ENCODE data around the gene RDH11. TPM values are rescaled to one million over a fixed set of nuclear protein-coding genes. Genes with fewer than 3 reads are reported as not detected.

The RDH11 gene
- total RNA-seq, 1 donor: 212 TPM

GRCh38 chr14:67683842-67684241 lies 11.7 kb downstream of the RDH11 start:
- H3K4me3 ChIP-seq (ENCODE audit: low read depth, low read length): no peak overlapping the region
- DNase-seq (ENCODE audit: low read depth): no peak
- TF ChIP-seq, protein P1, sequence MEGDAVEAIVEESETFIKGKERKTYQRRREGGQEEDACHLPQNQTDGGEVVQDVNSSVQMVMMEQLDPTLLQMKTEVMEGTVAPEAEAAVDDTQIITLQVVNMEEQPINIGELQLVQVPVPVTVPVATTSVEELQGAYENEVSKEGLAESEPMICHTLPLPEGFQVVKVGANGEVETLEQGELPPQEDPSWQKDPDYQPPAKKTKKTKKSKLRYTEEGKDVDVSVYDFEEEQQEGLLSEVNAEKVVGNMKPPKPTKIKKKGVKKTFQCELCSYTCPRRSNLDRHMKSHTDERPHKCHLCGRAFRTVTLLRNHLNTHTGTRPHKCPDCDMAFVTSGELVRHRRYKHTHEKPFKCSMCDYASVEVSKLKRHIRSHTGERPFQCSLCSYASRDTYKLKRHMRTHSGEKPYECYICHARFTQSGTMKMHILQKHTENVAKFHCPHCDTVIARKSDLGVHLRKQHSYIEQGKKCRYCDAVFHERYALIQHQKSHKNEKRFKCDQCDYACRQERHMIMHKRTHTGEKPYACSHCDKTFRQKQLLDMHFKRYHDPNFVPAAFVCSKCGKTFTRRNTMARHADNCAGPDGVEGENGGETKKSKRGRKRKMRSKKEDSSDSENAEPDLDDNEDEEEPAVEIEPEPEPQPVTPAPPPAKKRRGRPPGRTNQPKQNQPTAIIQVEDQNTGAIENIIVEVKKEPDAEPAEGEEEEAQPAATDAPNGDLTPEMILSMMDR (IDR thresholded peaks at IDR 0.05; ENCODE audit: insufficient read depth, low read depth, low read length): no peak

DNA sequence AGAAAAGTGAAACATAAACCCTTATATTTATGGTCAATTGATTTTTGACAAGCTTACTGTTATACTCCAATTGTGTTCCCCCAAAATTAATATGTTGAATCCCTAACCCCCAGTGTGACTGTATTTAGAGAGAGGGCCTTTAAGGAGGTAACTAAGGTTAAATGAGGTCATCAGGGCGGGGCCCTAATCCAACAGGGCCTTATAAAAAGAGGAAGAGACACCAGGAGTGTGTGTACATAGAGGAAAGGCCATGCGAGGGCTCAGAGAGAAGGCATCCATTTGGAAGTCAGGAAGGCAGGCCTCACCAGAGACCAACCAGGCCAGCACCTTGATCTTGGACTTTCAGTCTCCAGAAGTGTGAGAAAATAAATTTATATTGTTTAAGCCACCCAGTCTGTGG lies 14.6 kb downstream of the RDH11 start:
- H3K4me3 ChIP-seq (ENCODE audit: low read depth, low read length): no peak overlapping the region
- TF ChIP-seq, protein P1 (IDR thresholded peaks at IDR 0.05; ENCODE audit: insufficient read depth, low read depth, low read length): no peak
- DNase-seq (ENCODE audit: low read depth): no peak

DNA sequence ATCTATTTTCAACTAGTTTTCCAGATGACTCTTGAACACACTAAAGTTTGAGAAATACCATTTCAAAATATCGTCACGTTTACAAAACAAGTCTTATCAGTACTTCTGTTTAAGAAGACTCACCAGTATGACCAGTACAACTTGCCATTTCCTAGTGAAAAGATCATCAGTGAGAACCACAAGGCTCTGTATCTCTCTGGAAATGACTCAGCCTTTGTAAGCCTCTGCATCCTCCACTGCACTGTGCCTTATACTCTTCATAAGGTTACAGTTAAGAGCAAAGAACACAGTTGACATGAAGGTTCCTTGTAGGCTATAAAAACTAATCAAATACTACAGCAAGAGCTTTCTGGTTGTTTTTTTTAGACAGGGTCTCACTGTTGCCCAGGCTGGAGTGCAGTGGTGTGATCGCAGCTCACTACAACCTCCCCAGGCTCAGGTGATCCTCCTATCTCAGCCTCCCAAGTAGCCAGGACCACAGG lies 15.4 kb downstream of the RDH11 start:
- TF ChIP-seq, protein P1 (IDR thresholded peaks at IDR 0.05; ENCODE audit: insufficient read depth, low read depth, low read length): no peak
- DNase-seq (ENCODE audit: low read depth): peak; percentile 97
- no peak overlapping the region for H3K4me3 ChIP-seq (ENCODE audit: low read depth, low read length)

- TF ChIP-seq, protein P1 (IDR thresholded peaks at IDR 0.05; ENCODE audit: insufficient read depth, low read depth, low read length): no peak
- DNase-seq (ENCODE audit: low read depth): no peak
- no peak overlapping the region for H3K4me3 ChIP-seq (ENCODE audit: low read depth, low read length)
These were observed 16.6 kb downstream of the RDH11 start for GRCh38 chr14:67679006-67679405.

- TF ChIP-seq, protein P1 (IDR thresholded peaks at IDR 0.05; ENCODE audit: insufficient read depth, low read depth, low read length): no peak
- peak overlapping the region; percentile 91 for H3K4me3 ChIP-seq (ENCODE audit: low read depth, low read length)
- DNase-seq (ENCODE audit: low read depth): no peak
These were observed 20.4 kb downstream of the RDH11 start for GRCh38 chr14:67675219-67675582.

- DNase-seq (ENCODE audit: low read depth): peak; percentile 76
- TF ChIP-seq, protein P1 (IDR thresholded peaks at IDR 0.05; ENCODE audit: insufficient read depth, low read depth, low read length): peak; percentile 37
- peak within 1 kb of the TSS; percentile 91 for H3K4me3 ChIP-seq (ENCODE audit: low read depth, low read length)
These were observed 20.9 kb downstream of the RDH11 start, which contains the start of gene VTI1B for GRCh38 chr14:67674480-67675218. TSS of gene VTI1B (minus strand) at chr14:67674632. CDS start at chr14:67674489, 143 bp downstream.

All from fibroblast of villous mesenchyme (primary cell).